ENCODE results near the gene EPHB2. TPM values are rescaled to one million over a fixed set of nuclear protein-coding genes. Genes with fewer than 3 reads are reported as not detected.

EPHB2 gene
- total and polyA plus RNA-seq, 2 of the 8 experiments (the other 6 are each of a cell fraction or from before 2014, with no cell fraction given), result 15.8 to 17.2 TPM

GRCh38 chr1:22782406-22782805, 71.8 kb downstream of the EPHB2 start:
- no peak overlapping the region for H3K27ac ChIP-seq (ENCODE audit: low read depth, low read length)

More at GRCh38 chr1:22782406-22782805, 71.8 kb downstream of the EPHB2 start:
- Histone ChIP-seq H2BK15ac (ENCODE audit: low read length) (no peak overlapping the region), H3K79me1 (ENCODE audit: low read depth, low read length) (no peaks in the 10 kb centered on the region; the same call in 1 of the 2 replicates), H3K9ac (replicated peaks in 1 of 4; ENCODE audit: extremely low read depth in 1 of 4, low read depth in 3 of 4, low read length in 3 of 4) (no peak overlapping the region), H3K23me2 (ENCODE audit: low read depth, low read length) (no peaks in the 10 kb centered on the region; the same call in 1 of the 2 replicates), H3K79me2 (ENCODE audit: control insufficient read depth in 1 of 2, insufficient read depth in 2 of 2, low read length in 2 of 2) (no peaks in the 10 kb centered on the region), H3K9me3 (ENCODE audit: insufficient read depth in 2 of 2, low read depth in 1 of 2, low read length in 1 of 2) (no peaks in the 10 kb centered on the region), H4K20me1 (replicated peaks in 1 of 2; ENCODE audit: control insufficient read depth in 1 of 2, insufficient read depth in 2 of 2, low read length in 2 of 2) (no peaks in the 10 kb centered on the region), H3K4me2 (ENCODE audit: insufficient read depth in 1 of 2, low read depth in 2 of 2, low read length in 2 of 2) (no peak overlapping the region), H3K4me3 (ENCODE audit: extremely low read depth in 1 of 4, insufficient read depth in 2 of 4, low read depth in 3 of 4, low read length in 4 of 4) (no peak overlapping the region), H4K91ac (replicated peaks; ENCODE audit: insufficient read length, low read length) (no peak overlapping the region), H4K5ac (ENCODE audit: insufficient read length, low read depth, low read length) (no peak overlapping the region), H3K14ac (ENCODE audit: insufficient read length) (no peak overlapping the region), H2BK5ac (ENCODE audit: low read depth, low read length) (no peak overlapping the region), H3K36me3 (ENCODE audit: control insufficient read depth in 2 of 4, insufficient read depth in 4 of 4, low read length in 3 of 4) (no peaks in the 10 kb centered on the region), H2BK12ac (ENCODE audit: low read depth, low read length) (no peak overlapping the region), H3K56ac (replicated peaks; ENCODE audit: insufficient read length, low read depth, low read length) (no peak overlapping the region), H2AFZ (ENCODE audit: low read length) (no peak overlapping the region), H3K18ac (ENCODE audit: extremely low read depth, low read length) (no peak overlapping the region), H3K4me1 (replicated peaks in 1 of 4; ENCODE audit: control insufficient read depth in 3 of 4, insufficient read depth in 4 of 4, low read length in 3 of 4) (peaks cover 0 to 10% (median 4%) of the 10 kb centered on the region in 4 experiments; a peak in 3 of 7 replicates), H2AK5ac (ENCODE audit: low read depth, low read length) (no peak overlapping the region), H3K27me3 (replicated peaks in 1 of 4; ENCODE audit: control insufficient read depth in 3 of 4, extremely low read depth in 1 of 4, insufficient read depth in 3 of 4, low read length in 3 of 4) (no peaks in the 10 kb centered on the region), H3K4ac (replicated peaks; ENCODE audit: insufficient read length, low read depth, low read length) (no peak overlapping the region), H3K23ac (ENCODE audit: insufficient read length) (no peak overlapping the region), H2BK120ac (replicated peaks; ENCODE audit: low read depth, low read length) (no peak overlapping the region), H2BK20ac (ENCODE audit: low read length) (no peak overlapping the region), H4K8ac (ENCODE audit: extremely low read depth, insufficient read depth, low read length) (no peak overlapping the region)
- FAIRE-seq (no peak), DNase-seq (ENCODE audit: low read depth in 1 of 2, low spot score in 2 of 2) (no peak)
- CTCF ChIA-PET (ENCODE audit: partially characterized antibody), result interaction anchor here (0.6 to 3.6 kb wide), 9 partner anchors 8 to 112 kb away, joined by 3 to 15 read pairs (median 4); no protein-coding TSS in a partner anchor
- no peak for TF ChIP-seq TBP (IDR thresholded peaks at IDR 0.05; ENCODE audit: low read depth, low read length)
- TF ChIP-seq FOSL1 (IDR thresholded peaks at IDR 0.05; ENCODE audit: insufficient read depth, low read depth, low read length), result no peak
- TF ChIP-seq NANOG (IDR thresholded peaks at IDR 0.05; ENCODE audit: insufficient read depth, low read depth, low read length, poor library complexity, severe bottlenecking), result no peak
- no peak for TF ChIP-seq ATF3 (IDR thresholded peaks at IDR 0.05; ENCODE audit: insufficient read depth, low read depth, low read length)
- TF ChIP-seq CBX5 (IDR thresholded peaks at IDR 0.05; ENCODE audit: low read depth, low read length), result no peak
- POLR2A ChIA-PET (ENCODE audit: partially characterized antibody), result interaction anchor here (0.7 to 2.0 kb wide), 3 partner anchors 10 to 23 kb away, joined by 3 to 5 read pairs (median 4); no protein-coding TSS in a partner anchor
- 69% methylated on average over 8 of the region's 8 CpGs; no CpG with 5 or more reads in 1 of the 2 experiments for WGBS, 2 experiments (ENCODE audit: extremely low coverage in 1 of 2, insufficient coverage in 1 of 2, insufficient read length in 1 of 2, insufficient replicate concordance in 2 of 2, low coverage in 1 of 2, low lambda C conversion rate in 2 of 2, missing lambda C conversion rate in 1 of 2)
